Upper lobe of left lung (tissue), 6 donors: ENCODE measurements around the gene PUSL1. TPM values are rescaled to one million over a fixed set of nuclear protein-coding genes. Genes with fewer than 3 reads are reported as not detected.

Source experiments
- ATAC-seq, 2 donors: fragments of 200-7000 bp; cut with Tn5 transposase; one replicate each; pipeline ENCODE4 v1.9.1; 2022; ENCODE audit warnings: mild to moderate bottlenecking in 2 of 2, moderate library complexity in 2 of 2; ENCODE audit not compliant: low FRiP score in 2 of 2
- DNase-seq, 2 donors: peaks; one replicate each; pipeline ENCODE4 v3.0.0-alpha.2; 2019 to 2020
- H3K27ac ChIP-seq, 4 donors: fragments of 200-600 bp; sonication (generic); one replicate each; pipeline ENCODE4 v1.5.1; 2016 to 2019
- H3K27me3 ChIP-seq, 4 donors: fragments of 200-600 bp; sonication (generic); one replicate each; pipeline ENCODE4 v1.5.1; 2017 to 2019
- H3K36me3 ChIP-seq, 4 donors: fragments of 200-600 bp; sonication (generic); one replicate each; pipeline ENCODE4 v1.5.1; 2016 to 2019
- H3K4me1 ChIP-seq, 4 donors: fragments of 200-600 bp; sonication (generic); one replicate each; pipeline ENCODE4 v1.5.1; 2018 to 2019
- H3K4me3 ChIP-seq, 4 donors: fragments of 200-600 bp; sonication (generic); one replicate each; pipeline ENCODE4 v1.5.1; 2017 to 2019; ENCODE audit warnings: mild to moderate bottlenecking in 2 of 4, moderate library complexity in 1 of 4
- H3K9me3 ChIP-seq, 4 donors: fragments of 200-600 bp; sonication (generic); one replicate each; pipeline ENCODE4 v1.5.1; 2018 to 2019
- CTCF ChIP-seq, 6 experiments: fragments of 450-650 bp in 4 of 6; fragments of 200-600 bp in 2 of 6; sonication (generic) in 2 of 6; IDR thresholded peaks; one replicate each; pipeline ENCODE4 v1.5.1; 2016 to 2019; ENCODE audit warnings: antibody characterized with exemption in 6 of 6
- EP300 ChIP-seq, 4 donors: sonication (generic); formaldehyde crosslinking; IDR thresholded peaks; one replicate each; pipeline ENCODE4 v1.5.1; 2017; ENCODE audit warnings: antibody characterized with exemption in 4 of 4, control low read depth in 2 of 4
- POLR2A ChIP-seq, 4 donors: fragments of 450-650 bp; IDR thresholded peaks; one replicate each; pipeline ENCODE4 v1.5.1; 2016 to 2017; ENCODE audit warnings: antibody characterized with exemption in 4 of 4, mild to moderate bottlenecking in 2 of 4
- POLR2AphosphoS5 ChIP-seq, 2 donors: sonication (generic); formaldehyde crosslinking; IDR thresholded peaks; one replicate each; pipeline ENCODE4 v1.5.1; 2017; ENCODE audit warnings: antibody characterized with exemption in 2 of 2
- WGBS, 2 donors: methylation state at CpG; one replicate each; pipeline ENCODE4 v1.1.5; 2017 to 2018; 5-methylcytosine and 5-hydroxymethylcytosine counted together
- total RNA-seq, 6 donors: library from RNA; depleted of rRNA in 4 of 6; stranded (reverse); fragments of >200 nt in 4 of 6; gene quantifications; one replicate each; pipeline versions ENCODE4 v1.1.0 to v1.2.1, GENCODE V29; 2016 to 2021
- donor health status: DM: no; HTN: no; CAD: no; lungs with moderate emphysema.
- donor health status: DM: no; HTN: yes; CAD: no; lungs with severe emphysema.

The PUSL1 gene
- total RNA-seq, 6 donors from 2014 or later = 16.8 to 38.8 (median 23.0) TPM

DNA sequence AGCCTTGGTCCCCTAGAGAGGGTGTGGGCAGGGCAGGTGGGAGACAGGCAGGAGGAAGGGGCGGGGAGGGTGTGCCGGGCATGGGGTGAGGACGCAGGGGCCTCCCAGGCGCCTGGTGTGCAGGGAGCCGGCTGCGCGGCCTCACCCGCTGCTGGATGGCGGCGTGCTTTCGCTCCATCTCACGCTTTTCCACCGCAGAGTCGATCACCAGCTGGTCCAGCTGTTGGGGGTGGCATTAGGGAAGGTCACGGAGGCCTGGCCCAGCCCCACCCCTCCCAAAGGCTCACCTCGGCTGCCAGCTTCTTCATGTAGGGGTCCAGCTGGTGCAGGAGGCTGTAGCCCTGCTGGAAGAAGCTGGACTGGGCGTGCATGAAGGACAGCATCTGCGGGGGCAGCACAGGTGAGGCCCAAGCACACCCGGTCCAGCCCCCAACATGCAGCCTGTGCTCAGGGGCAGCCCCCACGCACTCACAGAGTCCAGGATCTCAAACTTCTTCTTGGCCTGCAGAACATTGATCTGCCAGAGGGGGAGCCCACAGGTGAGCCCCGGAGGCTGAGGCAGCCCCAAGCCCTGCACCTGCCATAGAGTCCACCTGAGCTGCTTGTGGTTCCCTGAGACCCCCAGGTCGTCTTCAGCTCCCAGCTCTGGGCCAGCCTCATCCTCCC, 8.6 kb upstream of the PUSL1 start:
- WGBS, 2 donors = 86 to 91% methylated on average over 8 to 22 of the region's 22 CpGs
- Histone ChIP-seq H3K4me3 (no peak overlapping the region), H3K9me3 (no peaks in the 10 kb centered on the region), H3K36me3 (peaks cover 0 to 29% (median 10%) of the 10 kb centered on the region in 4 donors), H3K4me1 (peaks cover 9 to 13% (median 12%) of the 10 kb centered on the region in 4 donors), H3K27ac (no peak overlapping the region), H3K27me3 (no peaks in the 10 kb centered on the region)
- no peak for TF ChIP-seq EP300 (IDR thresholded peaks at IDR 0.05)
- TF ChIP-seq POLR2A (IDR thresholded peaks at IDR 0.05) = no peak
- TF ChIP-seq CTCF (IDR thresholded peaks at IDR 0.05) = peak in 3 of 6 experiments; percentile 6 to 21 (median 16)
- no peak for TF ChIP-seq POLR2AphosphoS5 (IDR thresholded peaks at IDR 0.05)
- DNase-seq (peak in 1 of 2 donors; percentile 73), ATAC-seq (no peak)

DNA sequence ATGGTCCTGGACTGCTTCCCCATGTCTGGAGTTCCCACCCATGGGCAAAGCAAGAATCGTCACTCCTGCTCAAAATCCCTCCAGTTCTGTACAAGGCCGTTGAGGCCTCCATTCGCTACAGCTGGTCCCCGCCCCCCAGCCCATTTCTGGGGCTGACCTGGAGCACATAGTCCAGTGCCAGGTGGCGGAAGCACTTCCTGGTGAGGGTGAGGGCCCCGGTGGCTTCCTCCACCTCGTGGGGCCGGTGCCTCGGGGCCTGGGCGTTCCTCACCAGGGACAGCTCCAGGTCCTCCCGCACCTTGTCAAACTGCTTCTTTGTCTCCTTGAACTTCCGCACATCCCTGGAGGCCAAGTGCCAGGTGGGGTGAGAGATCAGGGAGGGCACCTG, 8.1 kb upstream of the PUSL1 start:
- H3K27me3 ChIP-seq = no peaks in the 10 kb centered on the region
- WGBS, 2 donors = 92 to 93% methylated on average over 10 to 12 of the region's 12 CpGs
- TF ChIP-seq EP300 (IDR thresholded peaks at IDR 0.05) = no peak

DNA sequence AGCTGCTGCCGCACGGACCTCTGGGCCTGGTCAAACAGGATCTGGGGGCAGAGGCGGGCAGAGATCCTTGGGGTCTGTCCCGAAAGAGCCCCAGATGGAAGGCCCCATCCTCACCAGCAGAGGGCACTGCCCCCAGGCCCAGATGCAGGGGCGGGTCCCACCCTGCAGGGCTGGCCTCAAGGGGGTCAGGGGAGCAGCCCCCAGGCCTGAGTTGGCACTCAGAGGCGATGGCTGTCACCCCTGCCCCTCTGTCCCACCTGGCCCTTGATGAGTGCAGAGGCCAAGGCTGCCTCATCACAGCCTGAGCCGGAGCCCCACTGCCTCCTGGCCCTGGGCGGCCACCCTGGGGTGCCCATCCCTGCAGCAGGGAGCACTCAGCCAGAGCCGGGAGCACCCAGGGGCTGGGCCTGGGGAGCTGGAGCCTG, 6.4 kb upstream of the PUSL1 start:
- no peaks in the 10 kb centered on the region for H3K9me3 ChIP-seq
- no peak overlapping the region for H3K4me3 ChIP-seq
- peaks cover 31 to 35% (median 34%) of the 10 kb centered on the region in 4 donors for H3K4me1 ChIP-seq
- no peak for ATAC-seq
- 87 to 95% methylated on average over 4 to 7 of the region's 9 CpGs for WGBS, 2 donors
- peaks cover 0 to 8% (median 2%) of the 10 kb centered on the region in 4 donors for H3K36me3 ChIP-seq
- H3K27ac ChIP-seq = no peak overlapping the region
- peak in 3 of 6 experiments; percentile 16 to 36 (median 24) for TF ChIP-seq CTCF (IDR thresholded peaks at IDR 0.05)
- TF ChIP-seq POLR2AphosphoS5 (IDR thresholded peaks at IDR 0.05) = no peak
- peak in 1 of 2 donors; percentile 57 for DNase-seq
- no peaks in the 10 kb centered on the region for H3K27me3 ChIP-seq

More for the DNA sequence above, 8.1 kb upstream of the PUSL1 start:
- Histone ChIP-seq H3K36me3 (peaks cover 0 to 24% (median 6%) of the 10 kb centered on the region in 4 donors), H3K27ac (no peak overlapping the region), H3K9me3 (no peaks in the 10 kb centered on the region), H3K4me1 (peaks cover 15 to 19% (median 17%) of the 10 kb centered on the region in 4 donors), H3K4me3 (no peak overlapping the region)
- ATAC-seq (no peak), DNase-seq (peak in 1 of 2 donors; percentile 53)

DNA sequence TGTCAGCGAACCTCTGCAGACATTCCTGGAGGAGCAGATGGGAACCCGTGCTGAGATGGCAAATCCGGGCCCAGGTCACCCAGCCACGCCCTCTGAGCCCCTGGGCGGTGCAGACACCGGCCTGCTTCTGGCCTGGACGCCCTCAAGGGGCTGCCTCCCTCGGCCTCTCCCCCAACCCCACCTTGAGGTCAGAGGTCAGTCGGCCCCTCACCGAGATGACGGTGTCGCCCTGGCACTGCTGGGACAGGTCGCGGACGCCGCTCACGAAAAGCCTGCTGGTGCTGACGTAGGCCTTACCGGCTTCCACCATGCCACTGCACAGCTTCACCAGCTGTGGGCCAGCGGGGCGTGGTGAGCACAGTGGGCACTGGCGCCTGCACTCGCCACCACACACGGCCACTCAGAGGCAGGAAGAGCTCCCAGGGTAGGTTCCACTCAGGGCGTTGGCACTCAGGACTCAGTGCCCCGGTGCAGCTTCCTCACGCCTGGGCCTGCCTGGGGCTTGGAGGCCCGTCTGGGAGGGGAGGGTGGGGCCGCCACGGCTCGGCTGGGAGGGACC, 5.4 kb upstream of the PUSL1 start:
- no peak overlapping the region for H3K27ac ChIP-seq
- H3K9me3 ChIP-seq = no peaks in the 10 kb centered on the region
- H3K4me3 ChIP-seq = no peak overlapping the region
- 91 to 92% methylated on average over 11 to 26 of the region's 31 CpGs for WGBS, 2 donors
- DNase-seq (peak in 1 of 2 donors; percentile 80), ATAC-seq (no peak)
- no peaks in the 10 kb centered on the region for H3K27me3 ChIP-seq
- TF ChIP-seq POLR2AphosphoS5 (IDR thresholded peaks at IDR 0.05) (no peak), EP300 (IDR thresholded peaks at IDR 0.05) (no peak), CTCF (IDR thresholded peaks at IDR 0.05) (no peak), POLR2A (IDR thresholded peaks at IDR 0.05) (no peak)
- H3K4me1 ChIP-seq = peaks cover 31 to 41% (median 36%) of the 10 kb centered on the region in 4 donors
- peaks cover 0 to 2% (median 0%) of the 10 kb centered on the region in 4 donors for H3K36me3 ChIP-seq

- no peaks in the 10 kb centered on the region for H3K9me3 ChIP-seq
- peaks cover 31 to 41% (median 36%) of the 10 kb centered on the region in 4 donors for H3K4me1 ChIP-seq
- ATAC-seq = no peak
- DNase-seq = peak in 1 of 2 donors; percentile 25
- WGBS, 2 donors = 83 to 89% methylated on average over 13 of the region's 13 CpGs
- no peaks in the 10 kb centered on the region for H3K36me3 ChIP-seq
- TF ChIP-seq POLR2AphosphoS5 (IDR thresholded peaks at IDR 0.05) (no peak), CTCF (IDR thresholded peaks at IDR 0.05) (no peak), EP300 (IDR thresholded peaks at IDR 0.05) (no peak), POLR2A (IDR thresholded peaks at IDR 0.05) (no peak)
- H3K4me3 ChIP-seq = no peak overlapping the region
- peak overlapping the region in 2 of 4 donors; percentile 2 to 80 for H3K27ac ChIP-seq
- H3K27me3 ChIP-seq = no peaks in the 10 kb centered on the region
These were observed 4.7 kb upstream of the PUSL1 start for GRCh38 chr1:1303736-1304135.
